Heart left ventricle (tissue), 13 donors: ENCODE results near the gene IFNGR1.

Source experiments
- POLR2A ChIP-seq, 2 donors: fragments of 450-650 bp; IDR thresholded peaks; one replicate each; pipeline ENCODE4 v1.6.1; 2017; ENCODE audit warnings: antibody characterized with exemption in 2 of 2, mild to moderate bottlenecking in 2 of 2, moderate library complexity in 2 of 2
- TF ChIP-seq, protein P1 (sequence below), 12 donors: fragments of 200-600 bp; sonication (generic) in 4 of 12; IDR thresholded peaks; one replicate each; pipeline versions ENCODE4 v1.5.0 to v1.8.0; 2018 to 2022; ENCODE audit warnings: antibody characterized with exemption in 12 of 12, mild to moderate bottlenecking in 5 of 12
- donor health status: ischemic (EF 13 %, LVEDD 7.1; RV severe dilation, severe dysfunction).
- donor health status: DM: no; HTN: yes; CAD: no.
- donor health status: DM: no; HTN: no; CAD: no.
- donor health status: ischemic (EF 25% LVEDD 6.9; RV normal size, moderate dysfunction).
- donor health status: ischemic (EF 25% LVEDD 5.7; RV mildly dilated, moderate dysfunction).
- donor health status: ischemic (EF 35%, LVEDD 5.7; RV mildly dilated, moderate dysfunction).
- donor health status: nonischemic (EF 11% LVEDD 7.7; RV severe dilation, severe dysfunction).
- donor health status: DM: yes; HTN: yes; CAD: no.
- donor health status: PGD.
- donor health status: ischemic (EF 29% LVEDD 5.4; RV normal size, mild dysfunction).
- donor health status: nonischemic (EF 23%, LVEDD 6.1; RV moderate dilation, normal function).

DNA sequence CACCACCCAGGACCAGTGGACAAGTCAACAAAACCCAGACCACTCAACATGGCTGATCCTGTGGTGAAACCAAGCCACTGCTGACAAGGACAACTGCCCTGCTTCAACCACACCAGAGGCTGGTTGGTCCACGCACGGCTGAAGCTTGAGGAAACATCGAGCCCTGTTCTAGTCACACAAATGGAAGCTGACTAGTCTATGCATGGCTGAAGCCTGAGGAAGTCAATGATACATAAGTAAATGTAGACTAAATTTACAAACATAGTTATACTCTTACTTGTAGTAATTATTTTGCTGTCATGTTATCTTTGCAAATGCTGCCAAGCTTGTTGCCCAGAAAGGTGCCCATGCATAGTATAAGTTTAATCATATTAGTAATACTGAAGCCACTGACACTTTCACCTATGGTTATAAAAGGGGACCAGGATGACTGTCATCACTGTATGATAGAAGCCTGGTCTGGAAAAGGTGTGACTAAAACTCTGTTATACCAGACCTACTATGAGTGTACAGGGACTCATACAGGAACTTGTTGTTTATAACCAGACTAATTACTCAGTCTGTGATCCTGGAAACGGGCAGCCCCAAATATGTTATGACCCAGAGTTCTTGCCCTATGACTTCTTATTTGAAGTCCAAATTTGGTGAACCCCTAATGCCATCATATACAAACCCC is 51.3 kb downstream of the IFNGR1 start:
- TF ChIP-seq, protein P1, sequence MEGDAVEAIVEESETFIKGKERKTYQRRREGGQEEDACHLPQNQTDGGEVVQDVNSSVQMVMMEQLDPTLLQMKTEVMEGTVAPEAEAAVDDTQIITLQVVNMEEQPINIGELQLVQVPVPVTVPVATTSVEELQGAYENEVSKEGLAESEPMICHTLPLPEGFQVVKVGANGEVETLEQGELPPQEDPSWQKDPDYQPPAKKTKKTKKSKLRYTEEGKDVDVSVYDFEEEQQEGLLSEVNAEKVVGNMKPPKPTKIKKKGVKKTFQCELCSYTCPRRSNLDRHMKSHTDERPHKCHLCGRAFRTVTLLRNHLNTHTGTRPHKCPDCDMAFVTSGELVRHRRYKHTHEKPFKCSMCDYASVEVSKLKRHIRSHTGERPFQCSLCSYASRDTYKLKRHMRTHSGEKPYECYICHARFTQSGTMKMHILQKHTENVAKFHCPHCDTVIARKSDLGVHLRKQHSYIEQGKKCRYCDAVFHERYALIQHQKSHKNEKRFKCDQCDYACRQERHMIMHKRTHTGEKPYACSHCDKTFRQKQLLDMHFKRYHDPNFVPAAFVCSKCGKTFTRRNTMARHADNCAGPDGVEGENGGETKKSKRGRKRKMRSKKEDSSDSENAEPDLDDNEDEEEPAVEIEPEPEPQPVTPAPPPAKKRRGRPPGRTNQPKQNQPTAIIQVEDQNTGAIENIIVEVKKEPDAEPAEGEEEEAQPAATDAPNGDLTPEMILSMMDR (IDR thresholded peaks at IDR 0.05): no peak
- TF ChIP-seq POLR2A (IDR thresholded peaks at IDR 0.05): no peak
